Testis (tissue), 2 donors: ENCODE measurements around the gene RBM3.

Experiments
- POLR2A ChIP-seq: fragments of 450-650 bp; IDR thresholded peaks from one replicate; pipeline ENCODE4 v1.6.1; 2017; ENCODE audit warnings: antibody characterized with exemption, mild to moderate bottlenecking, moderate library complexity
- TF ChIP-seq, protein P1 (sequence below), 3 experiments: fragments of 450-650 bp in 2 of 3; fragments of 200-600 bp in 1 of 3; sonication (generic) in 1 of 3; IDR thresholded peaks; one replicate each; pipeline ENCODE4 v1.5.1; 2016 to 2019; ENCODE audit warnings: antibody characterized with exemption in 3 of 3, mild to moderate bottlenecking in 2 of 3, moderate library complexity in 1 of 3

DNA sequence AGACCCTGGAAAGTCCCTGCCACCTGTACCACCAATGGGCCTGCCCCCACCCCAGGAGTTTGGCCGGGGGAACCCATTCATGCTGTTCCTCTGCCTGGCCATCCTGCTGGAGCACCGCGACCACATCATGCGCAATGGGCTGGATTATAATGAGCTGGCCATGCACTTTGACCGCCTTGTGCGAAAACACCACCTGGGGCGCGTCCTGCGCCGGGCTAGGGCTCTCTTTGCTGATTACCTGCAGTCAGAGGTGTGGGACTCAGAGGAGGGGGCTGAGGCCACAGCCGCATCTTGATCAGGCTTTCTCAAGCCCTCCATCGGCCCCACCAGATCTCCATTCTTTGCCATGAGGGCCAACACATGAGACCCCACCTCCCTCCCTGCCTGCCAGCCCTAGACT, 13.6 kb upstream of the RBM3 start:
- TF ChIP-seq, protein P1, sequence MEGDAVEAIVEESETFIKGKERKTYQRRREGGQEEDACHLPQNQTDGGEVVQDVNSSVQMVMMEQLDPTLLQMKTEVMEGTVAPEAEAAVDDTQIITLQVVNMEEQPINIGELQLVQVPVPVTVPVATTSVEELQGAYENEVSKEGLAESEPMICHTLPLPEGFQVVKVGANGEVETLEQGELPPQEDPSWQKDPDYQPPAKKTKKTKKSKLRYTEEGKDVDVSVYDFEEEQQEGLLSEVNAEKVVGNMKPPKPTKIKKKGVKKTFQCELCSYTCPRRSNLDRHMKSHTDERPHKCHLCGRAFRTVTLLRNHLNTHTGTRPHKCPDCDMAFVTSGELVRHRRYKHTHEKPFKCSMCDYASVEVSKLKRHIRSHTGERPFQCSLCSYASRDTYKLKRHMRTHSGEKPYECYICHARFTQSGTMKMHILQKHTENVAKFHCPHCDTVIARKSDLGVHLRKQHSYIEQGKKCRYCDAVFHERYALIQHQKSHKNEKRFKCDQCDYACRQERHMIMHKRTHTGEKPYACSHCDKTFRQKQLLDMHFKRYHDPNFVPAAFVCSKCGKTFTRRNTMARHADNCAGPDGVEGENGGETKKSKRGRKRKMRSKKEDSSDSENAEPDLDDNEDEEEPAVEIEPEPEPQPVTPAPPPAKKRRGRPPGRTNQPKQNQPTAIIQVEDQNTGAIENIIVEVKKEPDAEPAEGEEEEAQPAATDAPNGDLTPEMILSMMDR (IDR thresholded peaks at IDR 0.05) = no peak
- TF ChIP-seq POLR2A = no peak
